IPS-20b (cell line): Measurements from ENCODE around the gene EPB41L2.

Source experiments
- H3K27ac ChIP-seq: one replicate; pipeline ENCODE4 v1.5.1; 2013; ENCODE audit warnings: low read length
- H3K27me3 ChIP-seq: 2 replicates; pipeline ENCODE4 v1.6.1; 2013; ENCODE audit warnings: mild to moderate bottlenecking, low read length, inconsistent platforms; ENCODE audit not compliant: insufficient read depth
- H3K36me3 ChIP-seq: 2 replicates; pipeline ENCODE4 v1.6.1; 2013; ENCODE audit warnings: low read depth, mild to moderate bottlenecking, inconsistent platforms, low read length, moderate library complexity; ENCODE audit not compliant: insufficient read depth
- H3K4me1 ChIP-seq: 2 replicates; pipeline ENCODE4 v1.6.1; 2013; ENCODE audit warnings: mild to moderate bottlenecking, control low read depth, inconsistent platforms, low read length, moderate library complexity; ENCODE audit not compliant: insufficient read depth
- H3K4me3 ChIP-seq: 2 replicates; pipeline ENCODE4 v1.5.1; 2013; ENCODE audit warnings: mild to moderate bottlenecking, low read length, inconsistent platforms
- H3K9ac ChIP-seq: 2 replicates; pipeline ENCODE4 v1.6.1; 2013; ENCODE audit warnings: low read depth, mild to moderate bottlenecking, inconsistent platforms, low read length, moderate library complexity
- H3K9me3 ChIP-seq: 2 replicates; pipeline ENCODE4 v1.6.1; 2013; ENCODE audit warnings: mild to moderate bottlenecking, low read depth, low read length, inconsistent platforms; ENCODE audit not compliant: insufficient read depth

The EPB41L2 gene

DNA sequence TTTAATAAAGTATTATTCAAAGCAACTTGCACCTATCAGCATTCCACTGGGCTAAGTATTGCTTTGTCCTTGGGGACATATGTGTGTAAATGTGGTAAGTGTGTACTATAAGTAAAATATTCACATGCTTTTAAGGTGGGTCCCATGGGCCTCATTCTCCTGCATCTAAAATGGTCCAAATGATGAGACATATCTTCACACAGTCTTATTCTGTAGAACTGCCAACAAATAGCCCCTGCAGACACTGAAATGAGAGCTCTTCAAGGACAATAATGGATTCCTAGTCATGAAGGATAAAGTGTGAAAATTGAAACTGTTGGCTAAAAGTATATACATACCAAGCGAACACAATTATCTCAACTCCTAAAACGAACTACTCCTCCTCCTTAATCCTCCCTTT lies 154.1 kb downstream of the EPB41L2 start:
- Histone ChIP-seq H3K9ac (no peak overlapping the region), H3K27ac (no peak overlapping the region), H3K27me3 (no peaks in the 10 kb centered on the region)

DNA sequence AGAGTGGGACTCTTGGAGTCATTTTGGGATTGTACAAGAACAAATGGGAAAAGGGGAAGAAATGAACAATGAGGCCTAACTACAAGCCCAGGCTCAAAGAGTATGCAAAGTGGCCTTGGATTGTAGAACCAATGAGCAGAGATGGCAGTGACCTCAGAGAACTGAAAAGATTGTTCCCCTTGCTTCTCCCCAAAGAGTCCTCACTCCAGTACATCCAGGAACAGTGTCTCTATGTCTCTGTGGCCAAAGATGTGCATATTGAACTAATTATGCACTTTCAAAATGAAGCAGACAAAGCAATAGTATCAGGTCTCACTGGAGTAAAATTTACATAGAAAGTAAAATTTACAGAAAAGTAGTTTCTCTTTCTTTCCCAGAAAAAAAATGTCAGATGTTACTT lies 154.9 kb downstream of the EPB41L2 start:
- H3K27me3 ChIP-seq: no peaks in the 10 kb centered on the region
- no peaks in the 10 kb centered on the region for H3K9me3 ChIP-seq
- no peaks in the 10 kb centered on the region for H3K36me3 ChIP-seq
- no peak overlapping the region for H3K27ac ChIP-seq
- H3K4me1 ChIP-seq: peaks cover 4% of the 10 kb centered on the region; the same call in 1 of the 2 replicates
- H3K9ac ChIP-seq: no peak overlapping the region
- H3K4me3 ChIP-seq: no peak overlapping the region

More for the DNA sequence above, 154.1 kb downstream of the EPB41L2 start:
- H3K9me3 ChIP-seq: no peaks in the 10 kb centered on the region
- H3K4me1 ChIP-seq: no peaks in the 10 kb centered on the region
- no peak overlapping the region for H3K4me3 ChIP-seq
- no peaks in the 10 kb centered on the region for H3K36me3 ChIP-seq

GRCh38 chr6:130907687-130908086 lies 155.4 kb downstream of the EPB41L2 start:
- no peak overlapping the region for H3K4me3 ChIP-seq
- no peaks in the 10 kb centered on the region for H3K36me3 ChIP-seq
- peaks cover 4% of the 10 kb centered on the region; the same call in 1 of the 2 replicates for H3K4me1 ChIP-seq
- no peaks in the 10 kb centered on the region for H3K9me3 ChIP-seq
- H3K27me3 ChIP-seq: no peaks in the 10 kb centered on the region
- no peak overlapping the region for H3K27ac ChIP-seq
- H3K9ac ChIP-seq: no peak overlapping the region

DNA sequence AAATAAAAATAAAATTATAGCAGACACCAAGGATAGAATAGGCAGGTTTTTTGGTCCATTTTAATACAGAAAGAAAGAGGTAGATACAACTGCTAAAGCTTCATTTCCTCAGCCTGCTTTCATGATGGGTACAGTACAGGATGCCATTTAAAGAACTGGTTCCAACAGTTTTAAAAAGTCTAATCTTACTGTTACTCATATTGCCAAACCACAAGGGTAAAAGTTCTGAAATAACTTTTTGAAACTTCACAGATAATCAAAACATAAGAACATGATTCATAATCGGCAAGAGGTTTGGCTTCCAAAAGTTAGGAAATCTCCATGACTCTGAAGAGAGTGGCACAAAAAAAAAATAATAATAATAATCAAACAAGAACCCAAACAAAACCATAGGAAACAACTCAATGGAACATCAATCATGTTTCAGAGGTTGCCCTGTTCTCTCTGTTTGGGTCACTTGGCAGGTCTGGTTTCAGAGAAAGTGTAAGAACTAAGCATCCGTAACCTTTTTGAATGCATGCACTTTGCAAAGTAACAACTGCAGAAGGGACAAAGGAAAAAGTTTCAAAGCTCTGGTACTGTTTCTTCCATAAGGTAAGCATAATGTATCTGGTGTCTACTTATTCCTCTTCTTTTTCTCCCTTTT lies 156.2 kb downstream of the EPB41L2 start:
- Histone ChIP-seq H3K9me3 (no peaks in the 10 kb centered on the region), H3K27me3 (no peaks in the 10 kb centered on the region), H3K4me3 (no peak overlapping the region), H3K27ac (no peak overlapping the region), H3K9ac (no peak overlapping the region), H3K36me3 (no peaks in the 10 kb centered on the region), H3K4me1 (peaks cover 4% of the 10 kb centered on the region; the same call in 1 of the 2 replicates)

DNA sequence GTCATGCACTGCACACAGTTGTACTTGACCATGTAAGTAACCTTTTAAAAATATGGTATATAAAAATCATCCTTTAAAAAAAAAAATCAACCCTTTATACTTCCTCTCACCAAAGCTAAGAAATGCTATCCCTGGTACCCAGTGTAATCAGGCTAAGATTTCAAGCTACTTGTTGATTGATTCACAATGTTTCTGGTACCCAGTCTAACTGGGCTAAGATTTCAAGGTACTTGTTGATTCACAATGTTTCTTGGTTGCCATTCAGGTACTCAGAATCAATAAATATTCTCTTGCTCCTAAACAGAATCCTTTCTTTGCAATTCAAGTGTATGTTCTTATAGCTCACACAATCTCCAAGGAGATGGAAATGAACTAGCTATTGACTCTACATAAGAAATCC lies 159.4 kb downstream of the EPB41L2 start:
- H3K9me3 ChIP-seq: no peaks in the 10 kb centered on the region

DNA sequence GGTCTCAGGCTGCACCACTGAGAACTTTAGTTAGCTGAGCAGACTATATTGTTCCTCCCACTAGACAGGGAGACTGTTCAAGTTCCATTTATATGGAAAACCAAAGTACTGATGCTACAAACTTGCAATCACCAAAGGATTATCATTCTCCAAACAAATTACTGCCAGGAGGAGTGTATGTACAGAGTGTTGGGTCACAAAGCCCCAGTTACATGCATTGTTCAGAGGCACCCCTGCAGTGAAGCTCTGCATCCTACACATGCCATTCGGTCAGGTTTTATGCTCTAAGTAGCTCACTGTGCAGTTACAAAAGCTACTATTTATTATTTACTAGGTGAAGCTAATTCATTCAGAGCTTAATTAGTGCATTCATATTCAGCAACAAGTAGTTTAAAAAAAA lies 160.0 kb downstream of the EPB41L2 start:
- Histone ChIP-seq H3K9me3 (no peaks in the 10 kb centered on the region), H3K27ac (no peak overlapping the region), H3K4me3 (no peak overlapping the region), H3K36me3 (no peaks in the 10 kb centered on the region), H3K27me3 (no peaks in the 10 kb centered on the region), H3K9ac (no peak overlapping the region), H3K4me1 (peaks cover 4% of the 10 kb centered on the region; the same call in 1 of the 2 replicates)

More for the DNA sequence above, 159.4 kb downstream of the EPB41L2 start:
- H3K4me1 ChIP-seq: peaks cover 4% of the 10 kb centered on the region; the same call in 1 of the 2 replicates
- no peaks in the 10 kb centered on the region for H3K27me3 ChIP-seq
- no peak overlapping the region for H3K27ac ChIP-seq
- no peaks in the 10 kb centered on the region for H3K36me3 ChIP-seq
- no peak overlapping the region for H3K4me3 ChIP-seq
- no peak overlapping the region for H3K9ac ChIP-seq

GRCh38 chr6:130900913-130901312 lies 162.1 kb downstream of the EPB41L2 start:
- Histone ChIP-seq H3K9ac (no peak overlapping the region), H3K4me1 (peaks cover 4% of the 10 kb centered on the region; the same call in 1 of the 2 replicates), H3K27me3 (no peaks in the 10 kb centered on the region), H3K9me3 (no peaks in the 10 kb centered on the region), H3K4me3 (no peak overlapping the region), H3K36me3 (no peaks in the 10 kb centered on the region), H3K27ac (no peak overlapping the region)

DNA sequence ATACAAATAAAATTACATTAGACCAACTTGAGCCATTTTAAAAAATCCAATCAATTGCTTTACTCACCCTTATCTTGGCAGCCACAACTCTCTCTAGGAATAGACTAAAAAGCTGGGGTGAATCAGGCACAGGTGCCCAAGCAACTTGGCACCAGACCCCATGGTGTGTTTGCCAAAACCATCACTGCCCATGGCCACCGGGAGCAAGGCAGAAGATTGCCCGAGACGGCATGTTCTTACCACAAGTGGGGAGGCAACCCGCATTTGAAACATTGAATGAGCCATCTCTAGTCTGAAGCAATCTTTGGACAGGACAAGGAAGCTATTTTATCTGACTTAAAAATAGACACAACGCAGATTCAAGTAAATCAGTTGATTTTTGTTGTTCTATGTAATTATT lies 166.8 kb downstream of the EPB41L2 start:
- H3K36me3 ChIP-seq: peaks cover 16% of the 10 kb centered on the region
- H3K27me3 ChIP-seq: no peaks in the 10 kb centered on the region

DNA sequence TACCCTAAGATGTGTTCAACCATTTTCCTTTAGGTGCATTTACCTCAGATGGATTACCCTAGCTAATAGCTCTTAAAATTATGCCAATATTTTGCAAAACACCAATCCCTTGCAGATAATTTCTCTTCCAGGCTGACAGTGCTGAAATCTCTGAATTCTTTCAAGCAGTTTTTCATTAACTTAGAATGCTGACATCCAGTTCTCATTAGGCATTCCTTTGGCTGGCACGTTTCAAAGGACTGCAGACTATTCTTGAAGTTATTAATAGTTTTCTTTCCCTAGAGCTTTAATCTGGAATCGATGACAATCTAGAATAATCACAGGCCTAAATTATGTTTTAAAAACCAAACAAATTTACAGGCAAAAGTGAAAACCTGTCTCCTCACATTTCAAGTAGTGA lies 167.5 kb downstream of the EPB41L2 start:
- peaks cover 16% of the 10 kb centered on the region for H3K36me3 ChIP-seq
- H3K27ac ChIP-seq: no peak overlapping the region
- no peak overlapping the region for H3K9ac ChIP-seq
- H3K4me3 ChIP-seq: no peak overlapping the region
- no peaks in the 10 kb centered on the region for H3K4me1 ChIP-seq
- H3K9me3 ChIP-seq: no peaks in the 10 kb centered on the region
- no peaks in the 10 kb centered on the region for H3K27me3 ChIP-seq

More for the DNA sequence above, 166.8 kb downstream of the EPB41L2 start:
- Histone ChIP-seq H3K4me1 (no peaks in the 10 kb centered on the region), H3K9ac (no peak overlapping the region), H3K4me3 (no peak overlapping the region), H3K9me3 (no peaks in the 10 kb centered on the region), H3K27ac (no peak overlapping the region)

DNA sequence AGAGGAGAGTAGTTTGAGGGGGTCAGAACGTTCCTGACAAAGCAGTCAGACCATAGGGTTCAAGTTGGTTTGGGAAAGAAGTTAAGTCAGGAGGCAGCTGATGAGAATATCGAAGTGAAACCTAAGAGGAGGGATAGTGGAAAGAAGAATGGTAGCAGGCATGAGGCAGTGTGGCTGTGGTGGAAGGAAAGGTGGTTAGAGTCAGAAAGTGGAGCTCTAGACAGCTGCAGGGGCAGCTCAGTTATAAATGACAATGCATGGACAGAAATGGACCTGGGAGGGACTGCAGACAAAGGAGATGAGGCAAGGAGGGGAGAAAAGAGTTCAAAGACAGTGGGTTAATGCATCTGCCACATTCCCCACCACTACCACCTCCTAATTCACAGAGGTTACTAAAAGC lies 169.3 kb downstream of the EPB41L2 start:
- no peaks in the 10 kb centered on the region for H3K9me3 ChIP-seq
- no peaks in the 10 kb centered on the region for H3K4me1 ChIP-seq
- H3K36me3 ChIP-seq: peaks cover 26% of the 10 kb centered on the region
- no peaks in the 10 kb centered on the region for H3K27me3 ChIP-seq
- no peak overlapping the region for H3K9ac ChIP-seq
- no peak overlapping the region for H3K27ac ChIP-seq
- no peak overlapping the region for H3K4me3 ChIP-seq

GRCh38 chr6:130893277-130893676 lies 169.8 kb downstream of the EPB41L2 start:
- H3K36me3 ChIP-seq: peaks cover 26% of the 10 kb centered on the region
- H3K4me3 ChIP-seq: no peak overlapping the region
- no peak overlapping the region for H3K27ac ChIP-seq
- no peak overlapping the region for H3K9ac ChIP-seq
- no peaks in the 10 kb centered on the region for H3K9me3 ChIP-seq
- H3K4me1 ChIP-seq: no peaks in the 10 kb centered on the region
- no peaks in the 10 kb centered on the region for H3K27me3 ChIP-seq

DNA sequence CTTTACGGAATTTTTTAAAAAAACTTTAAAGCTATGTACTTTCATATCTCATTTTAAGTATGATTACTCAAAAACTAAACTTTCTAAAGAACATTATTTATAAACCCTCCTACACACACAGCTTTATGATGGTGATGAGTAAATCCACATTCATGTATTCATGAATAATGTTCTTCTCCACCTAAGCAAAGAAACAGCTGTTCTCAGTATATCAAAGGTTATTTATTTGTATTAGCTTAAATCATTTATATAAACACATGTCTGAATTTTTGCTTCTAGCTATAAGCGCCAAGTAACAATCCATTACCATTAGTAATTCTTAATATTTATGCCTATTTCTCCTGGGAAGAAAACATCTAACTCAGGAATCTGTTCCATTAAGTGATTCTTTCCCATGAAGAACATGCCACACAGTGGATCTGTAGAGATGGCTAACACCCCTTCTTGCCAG lies 172.5 kb downstream of the EPB41L2 start:
- no peaks in the 10 kb centered on the region for H3K27me3 ChIP-seq
- peaks cover 26% of the 10 kb centered on the region for H3K36me3 ChIP-seq
- H3K9me3 ChIP-seq: no peaks in the 10 kb centered on the region
- H3K9ac ChIP-seq: no peak overlapping the region
- H3K4me1 ChIP-seq: no peaks in the 10 kb centered on the region
- H3K4me3 ChIP-seq: no peak overlapping the region
- no peak overlapping the region for H3K27ac ChIP-seq
